ENCODE results near the gene SLC23A3.

GRCh38 chr2:219174801-219175200 lies 5.0 kb upstream of the SLC23A3 start:
- TF ChIP-seq EZH2 (IDR thresholded peaks at IDR 0.05; ENCODE audit: insufficient read depth, poor library complexity, severe bottlenecking) (no peak), EZH2phosphoT487 (IDR thresholded peaks at IDR 0.05; ENCODE audit: insufficient read depth, low read depth) (no peak)

Measured in GM23248 (cell line).